ENCODE data around the gene PNPLA7. TPM values are rescaled to one million over a fixed set of nuclear protein-coding genes. Genes with fewer than 3 reads are reported as not detected.

PNPLA7 gene
- total and polyA plus RNA-seq, 2 of the 13 experiments (the other 11 are each of a cell fraction or from before 2014, with no cell fraction given) = 0.42 to 1.5 TPM

GRCh38 chr9:137459601-137460362 lies 90.4 kb downstream of the PNPLA7 start (continued):
- TF ChIP-seq ZHX1 (CRISPR knock-in tag; IDR thresholded peaks at IDR 0.05; ENCODE audit: low read depth) (no peak), MED8 (CRISPR knock-in tag; IDR thresholded peaks at IDR 0.05; ENCODE audit: insufficient replicate concordance) (no peak), ZNF704 (CRISPR knock-in tag; IDR thresholded peaks at IDR 0.05; ENCODE audit: borderline replicate concordance) (0 out of 2 replicates have a peak, but pooled peaks have one; percentile 24), PATZ1 (CRISPR knock-in tag; IDR thresholded peaks at IDR 0.05) (no peak), TEF (CRISPR knock-in tag; IDR thresholded peaks at IDR 0.05) (no peak), ZMYM4 (CRISPR knock-in tag; IDR thresholded peaks at IDR 0.05) (no peak), ZNF569 (CRISPR knock-in tag; IDR thresholded peaks at IDR 0.05; ENCODE audit: borderline replicate concordance) (no peak), ARNTL (CRISPR knock-in tag; IDR thresholded peaks at IDR 0.05) (no peak), ZNF335 (CRISPR knock-in tag; IDR thresholded peaks at IDR 0.05) (peak; percentile 98), ZNF282 (IDR thresholded peaks at IDR 0.05; ENCODE audit: partially characterized antibody) (no peak), ZNF18 (CRISPR knock-in tag; IDR thresholded peaks at IDR 0.05; ENCODE audit: insufficient replicate concordance) (no peak), SAFB2 (CRISPR knock-in tag; IDR thresholded peaks at IDR 0.05; ENCODE audit: borderline replicate concordance, low read depth) (0 out of 2 replicates have a peak, but pooled peaks have one; percentile 47), XRCC5 (optimal IDR thresholded peaks at IDR 0.05; ENCODE audit: low read length) (peak; percentile 41), ZSCAN30 (CRISPR knock-in tag; IDR thresholded peaks at IDR 0.05) (no peak)
- TF ChIP-seq, protein P1, sequence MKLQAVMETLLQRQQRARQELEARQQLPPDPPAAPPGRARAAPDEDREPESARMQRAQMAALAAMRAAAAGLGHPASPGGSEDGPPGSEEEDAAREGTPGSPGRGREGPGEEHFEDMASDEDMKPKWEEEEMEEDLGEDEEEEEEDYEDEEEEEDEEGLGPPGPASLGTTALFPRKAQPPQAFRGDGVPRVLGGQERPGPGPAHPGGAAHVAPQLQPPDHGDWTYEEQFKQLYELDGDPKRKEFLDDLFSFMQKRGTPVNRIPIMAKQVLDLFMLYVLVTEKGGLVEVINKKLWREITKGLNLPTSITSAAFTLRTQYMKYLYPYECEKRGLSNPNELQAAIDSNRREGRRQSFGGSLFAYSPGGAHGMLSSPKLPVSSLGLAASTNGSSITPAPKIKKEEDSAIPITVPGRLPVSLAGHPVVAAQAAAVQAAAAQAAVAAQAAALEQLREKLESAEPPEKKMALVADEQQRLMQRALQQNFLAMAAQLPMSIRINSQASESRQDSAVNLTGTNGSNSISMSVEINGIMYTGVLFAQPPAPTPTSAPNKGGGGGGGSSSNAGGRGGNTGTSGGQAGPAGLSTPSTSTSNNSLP (IDR thresholded peaks at IDR 0.05; ENCODE audit: low read depth, low read length) = no peak

All from HepG2 (cell line).